GM12878 (cell line): ENCODE results near the gene ZBED3. TPM values are rescaled to one million over a fixed set of nuclear protein-coding genes. Genes with fewer than 3 reads are reported as not detected.
A peak's percentile ranks its signal among the peaks of the same experiment; 100 is the strongest.

Source experiments
- BCL11A ChIP-seq: IDR thresholded peaks from 2 replicates; pipeline ENCODE4 v1.6.1; 2011; ENCODE audit warnings: low read depth, low read length
- BHLHE40 ChIP-seq, 2 experiments: fragments of 450-650 bp in 1 of 2; IDR thresholded peaks; 2 replicates each; pipeline ENCODE4 v1.6.1; 2011 to 2017; ENCODE audit warnings: low read depth in 2 of 2, borderline replicate concordance in 1 of 2, improper control_type of control experiment in 1 of 2, low read length in 1 of 2, mild to moderate bottlenecking in 1 of 2
- BRCA1 ChIP-seq: IDR thresholded peaks from 2 replicates; pipeline ENCODE4 v1.6.1; 2011; ENCODE audit warnings: low read depth, low read length, improper control_type of control experiment
- CBFB ChIP-seq: IDR thresholded peaks from 2 replicates; pipeline ENCODE4 v1.6.1; 2016; ENCODE audit warnings: antibody characterized with exemption, low read depth
- CHD1 ChIP-seq: IDR thresholded peaks from 2 replicates; pipeline ENCODE4 v1.6.1; 2012; ENCODE audit warnings: low read depth, low read length, improper control_type of control experiment
- EED ChIP-seq: sonication (generic); IDR thresholded peaks from 2 replicates; pipeline ENCODE4 v1.6.1; 2016; ENCODE audit warnings: antibody characterized with exemption, low read depth
- HDAC2 ChIP-seq: fragments of 200-600 bp; sonication (generic); IDR thresholded peaks from 2 replicates; pipeline ENCODE4 v1.6.1; 2017
- IKZF1 ChIP-seq: fragments of 450-650 bp; conservative IDR thresholded peaks from 2 replicates; pipeline ENCODE4 v1.6.1; 2017; ENCODE audit warnings: antibody characterized with exemption, mild to moderate bottlenecking
- NBN ChIP-seq: fragments of 450-650 bp; IDR thresholded peaks from 2 replicates; pipeline ENCODE4 v1.6.1; 2016
- NFYB ChIP-seq: IDR thresholded peaks from 2 replicates; pipeline ENCODE4 v1.6.1; 2011; ENCODE audit warnings: low read depth, mild to moderate bottlenecking, low read length, improper control_type of control experiment, moderate library complexity; ENCODE audit not compliant: insufficient read depth
- NR2C1 ChIP-seq: fragments of 450-650 bp; IDR thresholded peaks from 2 replicates; pipeline ENCODE4 v1.6.1; 2017; ENCODE audit warnings: antibody characterized with exemption, mild to moderate bottlenecking, moderate library complexity
- NR2F1 ChIP-seq: fragments of 450-650 bp; conservative IDR thresholded peaks from 2 replicates; pipeline ENCODE4 v1.6.1; 2017; ENCODE audit warnings: mild to moderate bottlenecking
- PBX3 ChIP-seq: IDR thresholded peaks from 2 replicates; pipeline ENCODE4 v1.6.1; 2011; ENCODE audit warnings: mild to moderate bottlenecking, low read depth, low read length, moderate library complexity; ENCODE audit not compliant: insufficient replicate concordance
- PML ChIP-seq: IDR thresholded peaks from 2 replicates; pipeline ENCODE4 v1.6.1; 2012; ENCODE audit warnings: low read length, inconsistent platforms
- SMAD5 ChIP-seq: IDR thresholded peaks from 2 replicates; pipeline ENCODE4 v1.6.1; 2016; ENCODE audit warnings: antibody characterized with exemption, low read depth
- SMARCA5 ChIP-seq: fragments of 450-650 bp; IDR thresholded peaks from 2 replicates; pipeline ENCODE4 v1.6.1; 2017; ENCODE audit warnings: mild to moderate bottlenecking
- SRF ChIP-seq, 2 experiments: IDR thresholded peaks; 2 replicates each; pipeline ENCODE4 v1.6.1; 2011; ENCODE audit warnings: low read depth in 2 of 2, low read length in 2 of 2, mild to moderate bottlenecking in 1 of 2, moderate library complexity in 1 of 2
- SUZ12 ChIP-seq: fragments of 200-600 bp; sonication (generic); IDR thresholded peaks from one replicate; pipeline ENCODE4 v1.6.1; 2018; ENCODE audit warnings: antibody characterized with exemption, mild to moderate bottlenecking; ENCODE audit not compliant: unreplicated experiment
- ZBTB11 ChIP-seq: fragments of 450-650 bp; formaldehyde crosslinking; IDR thresholded peaks from 2 replicates; pipeline ENCODE4 v1.5.0; 2022; ENCODE audit warnings: mild to moderate bottlenecking, missing genetic modification characterization
- ZBTB4 ChIP-seq: fragments of 450-650 bp; formaldehyde crosslinking; IDR thresholded peaks from 2 replicates; pipeline ENCODE4 v1.4.0; 2022; ENCODE audit warnings: mild to moderate bottlenecking, moderate library complexity
- ZNF207 ChIP-seq: fragments of 450-650 bp; IDR thresholded peaks from 2 replicates; pipeline ENCODE4 v1.6.1; 2014; ENCODE audit warnings: antibody characterized with exemption, mild to moderate bottlenecking, borderline replicate concordance
- ZNF217 ChIP-seq: fragments of 450-650 bp; IDR thresholded peaks from 2 replicates; pipeline ENCODE4 v1.6.1; 2017; ENCODE audit warnings: antibody characterized with exemption, mild to moderate bottlenecking
- ZNF24 ChIP-seq: fragments of 450-650 bp; IDR thresholded peaks from 2 replicates; pipeline ENCODE4 v1.6.1; 2017; ENCODE audit warnings: antibody characterized with exemption, mild to moderate bottlenecking
- ZNF384 ChIP-seq: IDR thresholded peaks from 2 replicates; pipeline ENCODE4 v1.6.1; 2012; ENCODE audit warnings: low read depth, mild to moderate bottlenecking, low read length, improper control_type of control experiment, borderline replicate concordance
- polyA plus RNA-seq, 11 experiments: library from polyadenylated mRNA; depleted of rRNA in 4 of 11; unstranded in 6 of 11; stranded (reverse) in 5 of 11; fragments of >200 nt; fragmentation: Nextera tagmentation in 4 of 11; fragmentation: Illumina TruSeq in 1 of 11; extraction: Ambion mirVana in 4 of 11; extraction: Trizol in 1 of 11; gene quantifications; 1 replicate in 1 of 11; 2 replicates in 10 of 11; pipeline versions ENCODE4 v1.2.1 to v1.2.3, GENCODE V29; 2011 to 2016; ENCODE audit warnings: inconsistent platforms in 2 of 11, missing spikeins in 2 of 11, low read depth in 1 of 11
- total RNA-seq, 4 experiments: library from RNA; depleted of rRNA in 3 of 4; stranded (reverse); fragments of >200 nt in 3 of 4; fragmentation: Illumina TruSeq in 1 of 4; extraction: Trizol in 1 of 4; gene quantifications; 2 replicates each; pipeline versions ENCODE4 v1.2.1 to v1.2.3, GENCODE V29; 2013 to 2021

Gene ZBED3
- total and polyA plus RNA-seq, 10 of the 15 experiments (the other 5 are each of a cell fraction or from before 2014, with no cell fraction given) = 1.0 to 16.9 (median 2.5) TPM

GRCh38 chr5:77030097-77031071, 56.7 kb downstream of the ZBED3 start, which contains the start of gene AGGF1 (continued):
- TF ChIP-seq PBX3 (peak; percentile 50), BRCA1 (no peak), EED (peak; percentile 73), NFYB (no peak), BHLHE40 (IDR thresholded peaks at IDR 0.05; ENCODE audit: borderline replicate concordance in 1 of 2, low read depth in 2 of 2, low read length in 1 of 2) (peak; percentile 88 to 93), SMAD5 (peak; percentile 69), ZNF207 (no peak; the same call in 1 of the 2 replicates), HDAC2 (no peak), CBFB (0 out of 2 replicates have a peak, but pooled peaks have one; percentile 30), SUZ12 (no peak), ZBTB4 (CRISPR knock-in tag) (no peak), SRF (IDR thresholded peaks at IDR 0.05; ENCODE audit: low read depth in 2 of 2, low read length in 2 of 2) (no peak), BCL11A (no peak), ZNF217 (no peak), SMARCA5 (no peak), CHD1 (no peak), PML (peak; percentile 87), IKZF1 (peak; percentile 82), NR2C1 (no peak), ZBTB11 (CRISPR knock-in tag) (no peak), NR2F1 (peak; percentile 42; the same call in 1 of the 2 replicates), ZNF24 (no peak), ZNF384 (no peak), NBN (peak; percentile 83)
